Stimulated activated CD8-positive, alpha-beta memory T cell treated with anti-CD3 and anti-CD28 coated beads, Interleukin-4, amount 100 ng/mL, for 24 hours (primary cell): ENCODE results near the gene SEC24D.
A peak's percentile ranks its signal among the peaks of the same experiment; 100 is the strongest.
"Not testable (repeated sequence)": the region's sequence is repeated elsewhere in the genome, so short reads cannot be mapped to it uniquely, and the experiment has no call there.

Experiments used
- DNase-seq: peaks from one replicate; pipeline ENCODE4 v3.0.0-alpha.2; 2020; ENCODE audit warnings: low read depth

Gene SEC24D

GRCh38 chr4:118835571-118836300 is at the start of gene SEC24D:
SEC24D (minus strand) TSS chr4:118836126; CDS start chr4:118833696, 2,430 bp downstream.
- DNase-seq, result peak; percentile 81

GRCh38 chr4:118884716-118885115 is 48.8 kb upstream of the SEC24D start:
- no peak for DNase-seq

- no peak for DNase-seq
Observed at GRCh38 chr4:118883861-118884260, 47.9 kb upstream of the SEC24D start.

- DNase-seq, result no peak
Observed at GRCh38 chr4:118881512-118882146, 45.7 kb upstream of the SEC24D start.

GRCh38 chr4:118879409-118879808 is 43.5 kb upstream of the SEC24D start:
- DNase-seq, result no peak

- DNase-seq, result not testable (repeated sequence)
Observed at GRCh38 chr4:118878507-118878906, 42.6 kb upstream of the SEC24D start.

- no peak for DNase-seq
Observed at GRCh38 chr4:118877797-118878196, 41.9 kb upstream of the SEC24D start.

- no peak for DNase-seq
Observed at GRCh38 chr4:118872181-118872580, 36.3 kb upstream of the SEC24D start.

GRCh38 chr4:118869808-118870342 is 33.9 kb upstream of the SEC24D start:
- DNase-seq, result no peak

- DNase-seq, result no peak
Observed at GRCh38 chr4:118867311-118868067, 31.6 kb upstream of the SEC24D start.

GRCh38 chr4:118866442-118866841 is 30.5 kb upstream of the SEC24D start:
- no peak for DNase-seq

GRCh38 chr4:118865091-118865708 is 29.3 kb upstream of the SEC24D start:
- DNase-seq, result no peak

- no peak for DNase-seq
Observed at GRCh38 chr4:118858779-118859178, 22.9 kb upstream of the SEC24D start.

GRCh38 chr4:118857760-118858159 is 21.8 kb upstream of the SEC24D start:
- no peak for DNase-seq

- DNase-seq, result no peak
Observed at GRCh38 chr4:118850488-118851173, 14.7 kb upstream of the SEC24D start.

- DNase-seq, result no peak
Observed at GRCh38 chr4:118849867-118850487, 14.1 kb upstream of the SEC24D start.

GRCh38 chr4:118848901-118849300 is 13.0 kb upstream of the SEC24D start:
- no peak for DNase-seq

GRCh38 chr4:118848242-118848641 is 12.3 kb upstream of the SEC24D start:
- DNase-seq, result no peak

GRCh38 chr4:118846979-118847378 is 11.1 kb upstream of the SEC24D start:
- no peak for DNase-seq

GRCh38 chr4:118845552-118846050 is 9.7 kb upstream of the SEC24D start:
- DNase-seq, result no peak

- DNase-seq, result no peak
Observed at GRCh38 chr4:118843237-118843636, 7.3 kb upstream of the SEC24D start.
